ENCODE results near the gene KIRREL1.

KIRREL1 gene

GRCh38 chr1:158077411-158078256 is 84.2 kb downstream of the KIRREL1 start:
- no peak for DNase-seq

- DNase-seq, result no peak
Measured at GRCh38 chr1:158078569-158079080, 85.2 kb downstream of the KIRREL1 start.

GRCh38 chr1:158080066-158080465 is 86.6 kb downstream of the KIRREL1 start:
- DNase-seq, result no peak

GRCh38 chr1:158084336-158084735 is 90.9 kb downstream of the KIRREL1 start:
- no peak for DNase-seq

- no peak for DNase-seq
Measured at GRCh38 chr1:158084747-158085146, 91.3 kb downstream of the KIRREL1 start.

GRCh38 chr1:158087320-158087927 is 94.0 kb downstream of the KIRREL1 start:
- DNase-seq, result no peak

- DNase-seq, result no peak
Measured at GRCh38 chr1:158089476-158089875, 96.0 kb downstream of the KIRREL1 start.

GRCh38 chr1:158089925-158090637 is 96.6 kb downstream of the KIRREL1 start:
- no peak for DNase-seq

- no peak for DNase-seq
Measured at GRCh38 chr1:158093376-158093775, 99.9 kb downstream of the KIRREL1 start.

GRCh38 chr1:158094571-158094970 is 101.1 kb downstream of the KIRREL1 start:
- no peak for DNase-seq

- no peak for DNase-seq
Measured at GRCh38 chr1:158095737-158096335, 102.4 kb downstream of the KIRREL1 start.

GRCh38 chr1:158098256-158098655 is 104.8 kb downstream of the KIRREL1 start:
- DNase-seq, result no peak

- DNase-seq, result no peak
Measured at GRCh38 chr1:158099185-158099584, 105.7 kb downstream of the KIRREL1 start.

- no peak for DNase-seq
Measured at GRCh38 chr1:158100498-158100897, 107.1 kb downstream of the KIRREL1 start.

- no peak for DNase-seq
Measured at GRCh38 chr1:158101455-158101854, 108.0 kb downstream of the KIRREL1 start.

- no peak for DNase-seq
Measured at GRCh38 chr1:158101927-158102326, 108.5 kb downstream of the KIRREL1 start.

- DNase-seq, result no peak
Measured at GRCh38 chr1:158102881-158103674, 109.6 kb downstream of the KIRREL1 start.

GRCh38 chr1:158103861-158104522 is 110.5 kb downstream of the KIRREL1 start:
- no peak for DNase-seq

GRCh38 chr1:158104891-158105290 is 111.4 kb downstream of the KIRREL1 start:
- no peak for DNase-seq

- no peak for DNase-seq
Measured at GRCh38 chr1:158105352-158106095, 112.1 kb downstream of the KIRREL1 start.

GRCh38 chr1:158107916-158108315 is 114.5 kb downstream of the KIRREL1 start:
- DNase-seq, result no peak
